ENCODE measurements around the gene MFAP5.

MFAP5 gene, protein sequence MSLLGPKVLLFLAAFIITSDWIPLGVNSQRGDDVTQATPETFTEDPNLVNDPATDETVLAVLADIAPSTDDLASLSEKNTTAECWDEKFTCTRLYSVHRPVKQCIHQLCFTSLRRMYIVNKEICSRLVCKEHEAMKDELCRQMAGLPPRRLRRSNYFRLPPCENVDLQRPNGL

GRCh38 chr12:8662593-8662992, at the start of gene MFAP5:
Gene MFAP5 (minus strand): TSS chr12:8662826. CDS start chr12:8662104, 722 bp downstream.
- Histone ChIP-seq H3K4me3 (peak within 1 kb of the TSS; percentile 51), H3K27ac (peak within 1 kb of the TSS in 1 of 2 donors; percentile 76)
- TF ChIP-seq CTCF (IDR thresholded peaks at IDR 0.05), result no peak
- DNase-seq (ENCODE audit: low spot score), result no peak

DNA sequence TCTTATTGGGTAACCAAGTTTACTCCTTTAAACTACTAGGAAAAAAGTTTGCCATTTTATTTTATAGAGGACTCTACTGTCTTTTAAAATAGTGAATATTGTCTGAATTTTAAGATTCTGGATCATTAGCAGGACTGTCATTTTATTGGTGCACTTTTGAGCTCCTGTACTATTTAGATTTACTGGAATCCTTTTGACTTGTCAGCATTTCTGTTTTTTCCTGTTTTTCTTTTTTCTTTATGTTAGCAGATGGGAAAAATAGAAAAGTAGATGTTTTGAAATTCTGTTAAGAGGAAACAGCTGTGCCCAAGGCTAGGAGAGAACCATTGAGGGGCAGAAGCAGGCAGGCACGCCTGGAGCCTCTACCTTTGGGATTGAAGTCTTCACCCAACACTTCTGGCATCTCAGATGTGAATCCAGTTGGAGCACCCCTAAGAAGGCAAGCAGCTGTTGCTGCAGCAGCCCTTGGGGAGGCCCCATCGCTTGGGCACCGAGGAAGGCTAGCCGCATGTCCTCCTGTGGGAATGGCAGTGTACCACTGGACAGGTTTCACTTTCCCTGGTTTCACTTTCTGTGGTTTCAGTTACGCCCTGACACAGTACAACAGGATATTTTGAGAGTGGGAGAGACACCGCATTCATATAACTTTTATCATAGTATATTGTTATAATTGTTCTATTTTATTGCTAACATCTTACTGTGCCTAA, 46.7 kb upstream of the MFAP5 start:
- TF ChIP-seq CTCF (IDR thresholded peaks at IDR 0.05), result no peak
- no peak for DNase-seq (ENCODE audit: low spot score)
- Histone ChIP-seq H3K4me3 (peak overlapping the region; percentile 68), H3K27ac (peak overlapping the region; percentile 79 to 87)

DNA sequence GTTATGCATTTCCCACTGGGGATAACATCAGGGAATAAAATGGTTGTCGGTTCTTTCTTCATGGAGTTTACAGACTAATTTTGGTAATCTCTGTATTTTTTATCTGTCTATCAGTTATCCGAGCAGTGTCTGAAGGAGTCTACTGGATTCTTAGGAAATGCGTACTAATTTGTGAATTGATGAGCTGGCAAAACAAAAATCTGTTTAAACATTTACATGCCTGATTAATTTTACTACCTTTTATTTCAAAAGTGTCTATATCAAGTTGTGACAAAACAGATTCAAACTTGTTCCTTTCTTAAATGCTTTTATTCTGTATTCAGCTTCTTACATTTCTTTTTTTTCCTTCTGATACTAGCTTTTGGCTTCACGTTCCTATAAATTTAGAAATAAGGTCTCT, 39.5 kb upstream of the MFAP5 start:
- DNase-seq (ENCODE audit: low spot score), result no peak
- no peak for TF ChIP-seq CTCF (IDR thresholded peaks at IDR 0.05)
- H3K4me3 ChIP-seq, result peak overlapping the region; percentile 4
- H3K27ac ChIP-seq, result peak overlapping the region; percentile 73 to 100

- H3K4me3 ChIP-seq, result peak overlapping the region; percentile 14
- no peak for DNase-seq (ENCODE audit: low spot score)
These were observed 38.5 kb upstream of the MFAP5 start for GRCh38 chr12:8701046-8701660.

DNA sequence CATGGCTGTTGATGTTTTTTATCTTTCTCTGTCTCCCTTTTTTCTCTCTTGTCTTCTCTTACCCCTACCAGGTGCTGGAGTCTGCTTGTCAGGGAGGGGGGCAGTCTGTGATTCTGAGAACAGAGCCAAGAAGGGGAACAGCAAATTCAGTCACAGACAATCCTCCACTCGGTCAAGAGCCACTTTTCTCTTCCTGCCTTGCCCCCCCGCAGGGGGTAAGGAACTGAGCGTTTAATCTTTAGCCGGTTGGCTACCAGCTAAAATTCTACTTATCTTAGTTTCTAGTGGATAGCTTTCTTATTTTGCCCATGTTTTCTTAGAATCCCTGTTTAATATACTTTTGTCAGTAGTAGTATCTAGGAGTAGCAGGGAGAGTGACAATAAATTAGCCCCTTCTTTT, 37.1 kb upstream of the MFAP5 start:
- no peak for DNase-seq (ENCODE audit: low spot score)
- TF ChIP-seq CTCF (IDR thresholded peaks at IDR 0.05), result no peak
- peak overlapping the region; percentile 99 for H3K4me3 ChIP-seq
- peak overlapping the region; percentile 77 to 100 for H3K27ac ChIP-seq

More at GRCh38 chr12:8701046-8701660, 38.5 kb upstream of the MFAP5 start:
- no peak for TF ChIP-seq CTCF (IDR thresholded peaks at IDR 0.05)
- H3K27ac ChIP-seq, result peak overlapping the region; percentile 77 to 100

- H3K4me3 ChIP-seq, result peak overlapping the region; percentile 99
- no peak for DNase-seq (ENCODE audit: low spot score)
- no peak for TF ChIP-seq CTCF (IDR thresholded peaks at IDR 0.05)
These were observed 36.3 kb upstream of the MFAP5 start for GRCh38 chr12:8698879-8699278.

More at GRCh38 chr12:8698879-8699278, 36.3 kb upstream of the MFAP5 start:
- peak overlapping the region; percentile 99 to 100 for H3K27ac ChIP-seq

Measured in coronary artery (tissue), 2 donors.